Measurements from ENCODE around the gene SNRNP35.

DNA sequence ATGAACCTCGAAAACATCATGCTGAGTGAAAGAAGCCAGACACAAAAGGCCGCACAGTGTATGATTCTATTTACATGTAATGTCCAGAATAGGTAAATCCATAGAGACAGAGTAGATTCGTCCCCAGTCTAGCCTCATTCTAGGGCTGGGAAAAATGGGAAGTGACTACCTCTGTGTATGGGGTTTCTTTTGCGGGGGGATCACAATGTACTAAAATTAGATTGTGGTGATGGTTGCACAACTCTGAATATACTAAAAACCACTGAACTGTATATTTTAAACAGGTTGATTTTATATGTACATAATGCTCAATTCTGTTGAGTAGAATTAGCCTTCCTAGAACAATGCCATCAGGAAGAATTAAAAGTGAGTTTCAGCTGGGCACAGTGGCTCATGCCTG lies 15.2 kb upstream of the SNRNP35 start:
- TF ChIP-seq, protein P1, sequence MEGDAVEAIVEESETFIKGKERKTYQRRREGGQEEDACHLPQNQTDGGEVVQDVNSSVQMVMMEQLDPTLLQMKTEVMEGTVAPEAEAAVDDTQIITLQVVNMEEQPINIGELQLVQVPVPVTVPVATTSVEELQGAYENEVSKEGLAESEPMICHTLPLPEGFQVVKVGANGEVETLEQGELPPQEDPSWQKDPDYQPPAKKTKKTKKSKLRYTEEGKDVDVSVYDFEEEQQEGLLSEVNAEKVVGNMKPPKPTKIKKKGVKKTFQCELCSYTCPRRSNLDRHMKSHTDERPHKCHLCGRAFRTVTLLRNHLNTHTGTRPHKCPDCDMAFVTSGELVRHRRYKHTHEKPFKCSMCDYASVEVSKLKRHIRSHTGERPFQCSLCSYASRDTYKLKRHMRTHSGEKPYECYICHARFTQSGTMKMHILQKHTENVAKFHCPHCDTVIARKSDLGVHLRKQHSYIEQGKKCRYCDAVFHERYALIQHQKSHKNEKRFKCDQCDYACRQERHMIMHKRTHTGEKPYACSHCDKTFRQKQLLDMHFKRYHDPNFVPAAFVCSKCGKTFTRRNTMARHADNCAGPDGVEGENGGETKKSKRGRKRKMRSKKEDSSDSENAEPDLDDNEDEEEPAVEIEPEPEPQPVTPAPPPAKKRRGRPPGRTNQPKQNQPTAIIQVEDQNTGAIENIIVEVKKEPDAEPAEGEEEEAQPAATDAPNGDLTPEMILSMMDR (IDR thresholded peaks at IDR 0.05) = no peak
- no peak for TF ChIP-seq POLR2A (IDR thresholded peaks at IDR 0.05)

Data from ovary (tissue), 3 donors.